Neural progenitor cell (in vitro differentiated cells): Measurements from ENCODE around the gene VSTM4.

Source experiments
- CTCF ChIP-seq: fragments of 200-600 bp; sonication (generic); IDR thresholded peaks from 2 replicates; pipeline ENCODE4 v1.5.1; 2017; ENCODE audit warnings: antibody characterized with exemption, mild to moderate bottlenecking
- EZH2phosphoT487 ChIP-seq: fragments of 200-600 bp; sonication (generic); IDR thresholded peaks from 2 replicates; pipeline ENCODE4 v1.6.1; 2017; ENCODE audit warnings: antibody characterized with exemption

DNA sequence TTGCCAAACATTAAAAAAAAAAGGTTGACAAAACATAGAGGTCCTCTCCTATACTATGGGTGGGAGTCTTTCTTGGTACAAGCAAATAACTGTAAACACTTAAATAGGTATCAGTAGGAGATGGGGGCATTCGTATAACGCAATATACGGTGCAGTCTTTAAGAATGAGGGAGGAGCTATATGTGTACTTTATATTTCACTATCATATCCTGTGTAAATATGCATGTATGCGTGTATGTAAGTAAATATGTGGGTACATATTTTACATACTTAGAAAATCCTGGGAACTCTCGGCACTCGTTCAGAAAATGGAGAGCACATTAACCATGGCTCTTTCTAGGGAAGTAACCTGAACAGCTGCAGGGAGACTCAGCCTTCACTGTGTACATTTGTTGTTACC, 93.6 kb downstream of the VSTM4 start:
- TF ChIP-seq CTCF (no peak), EZH2phosphoT487 (no peak)
